ENCODE data around the gene NCLN. TPM values are rescaled to one million over a fixed set of nuclear protein-coding genes. Genes with fewer than 3 reads are reported as not detected.

The NCLN gene
- total and polyA plus RNA-seq, 9 of the 15 experiments (the other 6 are each of a cell fraction or from before 2014, with no cell fraction given): 3.8 to 126 (median 39.6) TPM

- TF ChIP-seq RERE (CRISPR knock-in tag; IDR thresholded peaks at IDR 0.05; ENCODE audit: borderline replicate concordance) (no peak), ZC3H11A (IDR thresholded peaks at IDR 0.05; ENCODE audit: low read depth, low read length) (no peak), ZNF224 (CRISPR knock-in tag; IDR thresholded peaks at IDR 0.05) (no peak), RBM34 (IDR thresholded peaks at IDR 0.05; ENCODE audit: borderline replicate concordance, insufficient read depth, low read length) (no peak), XRCC3 (IDR thresholded peaks at IDR 0.05) (no peak), NFYB (IDR thresholded peaks at IDR 0.05; ENCODE audit: extremely low read depth, insufficient read length) (no peak), MXD1 (CRISPR knock-in tag; IDR thresholded peaks at IDR 0.05; ENCODE audit: borderline replicate concordance, poor library complexity, severe bottlenecking) (no peak), POLR2AphosphoS5 (IDR thresholded peaks at IDR 0.05; ENCODE audit: control insufficient read depth, insufficient read depth, low read depth, low read length) (no peak), ZNF512 (tag; IDR thresholded peaks at IDR 0.05) (no peak), RNF219 (CRISPR knock-in tag; IDR thresholded peaks at IDR 0.05) (no peak), ELF4 (CRISPR knock-in tag; IDR thresholded peaks at IDR 0.05) (no peak), ATF3 (IDR thresholded peaks at IDR 0.05) (no peak), ATF3 (CRISPR knock-in tag; conservative IDR thresholded peaks at IDR 0.05) (no peak), TEAD4 (IDR thresholded peaks at IDR 0.05; ENCODE audit: low read length) (no peak), TEAD4 (CRISPR knock-in tag; IDR thresholded peaks at IDR 0.05; ENCODE audit: borderline replicate concordance) (0 out of 2 replicates have a peak, but pooled peaks have one; percentile 14), SIN3B (IDR thresholded peaks at IDR 0.05; ENCODE audit: low read depth) (peak; percentile 52; the same call in 1 of the 2 replicates), EGR1 (conservative IDR thresholded peaks at IDR 0.05) (no peak)
Measured at GRCh38 chr19:3186160-3186688, 494 bp downstream of the NCLN start (continued).
